Stimulated activated CD8-positive, alpha-beta memory T cell treated with anti-CD3 and anti-CD28 coated beads, Interleukin-2, amount 100 ng/mL, for 1 hour (primary cell): ENCODE data around the gene OPA3.

Experiments used
- DNase-seq, 2 donors: peaks; one replicate each; pipeline ENCODE4 v3.0.0-alpha.2; 2020; ENCODE audit warnings: low read depth in 2 of 2

Gene OPA3

DNA sequence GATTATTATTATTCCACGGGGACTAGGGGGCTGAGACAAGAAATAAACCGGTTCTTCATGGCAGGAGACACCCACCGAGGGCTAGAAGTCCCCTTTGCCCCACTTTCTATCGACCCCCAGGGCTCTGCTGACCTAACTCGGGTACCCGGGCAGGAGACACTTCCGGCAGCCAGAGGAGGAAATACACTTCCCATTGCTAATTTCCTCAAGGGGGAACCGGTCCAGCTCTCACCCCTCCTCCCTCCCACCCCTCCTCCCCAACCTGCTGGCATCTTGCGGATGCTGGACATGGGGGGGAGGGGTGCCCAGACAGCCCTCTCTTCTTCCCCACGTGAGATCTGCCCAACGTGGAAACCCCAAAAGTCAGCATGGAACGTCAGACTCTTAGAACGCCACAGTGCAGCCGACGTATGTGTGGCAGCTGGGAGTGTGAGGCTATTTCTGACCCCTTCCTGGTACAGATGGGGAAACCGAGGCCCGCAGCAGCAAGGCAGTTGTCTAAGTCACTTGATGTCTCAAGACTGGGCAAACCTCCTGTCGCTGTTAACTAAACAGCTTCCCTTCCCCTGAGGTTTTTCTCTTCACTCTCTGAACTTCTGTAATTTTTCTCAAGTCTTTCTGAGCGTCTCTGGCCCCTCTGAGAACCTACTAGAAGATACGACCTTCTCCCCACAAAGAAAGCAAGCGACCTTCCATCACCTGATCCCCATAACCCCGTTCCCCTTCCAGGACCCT, 13.8 kb upstream of the OPA3 start:
- no peak for DNase-seq

DNA sequence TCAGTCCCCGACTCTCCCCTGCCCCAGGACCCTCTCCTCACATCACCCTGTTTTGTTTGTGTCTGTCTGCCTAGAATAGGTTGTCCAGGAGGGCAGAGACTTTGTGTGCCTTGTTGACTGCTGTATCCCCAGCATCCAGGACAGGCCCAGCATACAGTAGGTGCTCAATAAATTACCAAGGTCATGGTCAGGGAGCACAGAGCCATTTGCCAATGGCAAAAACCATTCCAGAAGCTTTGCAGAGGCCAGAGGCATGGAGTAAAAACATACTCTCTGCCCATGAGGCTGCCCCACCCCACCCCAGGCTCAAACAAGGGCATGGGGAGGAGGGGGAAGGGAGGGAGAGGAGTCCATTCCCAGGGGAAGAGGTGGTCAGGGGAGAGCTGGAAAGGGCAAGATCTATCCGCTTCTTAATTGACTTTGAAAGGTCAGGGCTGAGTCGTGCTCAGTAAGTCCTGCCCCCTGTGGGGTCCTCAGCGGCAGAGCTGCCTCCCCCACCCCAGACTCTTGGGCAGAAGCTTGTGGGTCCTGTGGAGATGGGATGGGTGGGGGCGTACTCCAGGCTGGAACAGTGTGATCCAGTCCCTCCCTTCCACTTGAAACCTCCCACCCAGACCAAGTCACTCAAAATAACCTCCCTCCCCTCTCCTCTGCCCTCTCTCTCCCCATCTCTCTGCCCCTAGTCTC, 13.0 kb upstream of the OPA3 start:
- no peak for DNase-seq

DNA sequence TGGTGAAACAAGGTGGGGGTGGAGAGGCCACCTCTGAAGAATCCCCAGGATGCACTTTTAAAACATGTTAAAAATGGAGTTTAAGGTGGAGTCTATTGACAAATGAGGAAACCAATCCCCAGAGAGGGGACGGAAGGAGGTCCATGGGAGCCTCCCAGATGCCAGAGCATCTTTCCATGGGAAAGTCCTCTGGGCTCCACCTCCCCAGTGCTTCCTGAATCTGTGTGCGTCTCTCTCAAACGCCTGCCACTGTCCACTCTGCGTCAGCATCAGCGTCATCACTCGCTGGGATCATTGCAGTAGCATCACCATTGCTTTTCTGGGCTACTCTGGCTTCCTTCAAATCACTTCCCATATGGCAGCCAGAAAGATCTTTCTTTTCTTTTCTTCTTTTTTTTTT, 11.2 kb upstream of the OPA3 start:
- DNase-seq: no peak

DNA sequence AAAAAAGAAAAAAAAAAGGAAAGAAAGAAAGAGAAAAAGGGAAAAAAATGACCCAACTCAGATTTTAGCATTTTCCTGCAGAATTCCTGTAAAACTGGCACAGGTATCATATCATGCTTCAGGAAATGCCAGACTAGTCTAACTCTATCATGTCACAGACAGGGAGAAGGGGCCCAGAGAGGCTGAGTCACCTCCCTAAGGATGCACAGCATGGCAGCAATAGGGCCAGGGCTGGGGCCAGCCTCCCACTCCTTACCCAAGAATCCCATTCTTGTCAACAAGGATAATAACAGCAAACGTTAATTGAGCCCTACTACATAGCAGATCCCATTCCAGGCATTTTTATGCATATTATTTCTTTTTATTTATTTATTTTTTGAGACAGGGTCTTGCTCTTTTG, 8.9 kb upstream of the OPA3 start:
- DNase-seq: no peak

DNA sequence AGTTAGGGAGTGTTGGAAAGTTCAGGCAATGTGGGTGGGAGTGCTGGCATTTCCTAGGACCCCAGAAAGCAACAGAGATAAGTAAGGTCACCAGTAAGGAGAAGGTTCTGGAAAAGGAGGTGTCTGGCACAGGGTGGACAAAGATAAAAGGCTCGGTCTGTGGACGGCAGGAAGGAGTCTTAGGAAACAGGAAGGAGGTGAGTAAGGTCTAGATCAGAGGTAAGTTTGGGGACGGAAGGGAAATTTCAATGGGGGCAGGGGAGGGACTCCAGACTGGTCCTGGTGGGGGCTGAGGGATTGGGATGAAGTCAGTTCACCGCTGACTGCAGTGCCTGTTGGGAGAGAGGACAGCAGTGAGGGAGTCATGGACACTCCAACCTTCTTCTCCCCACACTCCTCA, 7.8 kb upstream of the OPA3 start:
- DNase-seq: no peak

DNA sequence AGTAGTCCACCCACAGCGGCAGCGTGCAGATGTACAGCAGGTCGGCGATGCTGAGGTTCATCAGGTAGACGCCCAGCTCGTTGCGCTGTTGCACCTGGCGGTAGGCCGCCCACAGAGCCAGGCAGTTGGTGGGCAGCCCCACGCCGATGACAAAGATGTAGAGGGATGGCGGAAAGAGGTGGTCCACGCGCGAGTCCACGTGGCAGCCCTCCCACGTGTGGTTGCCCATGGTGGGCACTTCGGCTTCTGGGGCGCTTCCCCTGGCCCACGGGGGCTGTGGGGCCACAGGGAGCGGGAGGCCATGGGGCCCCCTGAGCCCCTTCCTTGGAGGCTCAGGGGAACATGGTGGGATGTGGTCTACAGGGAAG, 7.0 kb upstream of the OPA3 start:
- DNase-seq: no peak

DNA sequence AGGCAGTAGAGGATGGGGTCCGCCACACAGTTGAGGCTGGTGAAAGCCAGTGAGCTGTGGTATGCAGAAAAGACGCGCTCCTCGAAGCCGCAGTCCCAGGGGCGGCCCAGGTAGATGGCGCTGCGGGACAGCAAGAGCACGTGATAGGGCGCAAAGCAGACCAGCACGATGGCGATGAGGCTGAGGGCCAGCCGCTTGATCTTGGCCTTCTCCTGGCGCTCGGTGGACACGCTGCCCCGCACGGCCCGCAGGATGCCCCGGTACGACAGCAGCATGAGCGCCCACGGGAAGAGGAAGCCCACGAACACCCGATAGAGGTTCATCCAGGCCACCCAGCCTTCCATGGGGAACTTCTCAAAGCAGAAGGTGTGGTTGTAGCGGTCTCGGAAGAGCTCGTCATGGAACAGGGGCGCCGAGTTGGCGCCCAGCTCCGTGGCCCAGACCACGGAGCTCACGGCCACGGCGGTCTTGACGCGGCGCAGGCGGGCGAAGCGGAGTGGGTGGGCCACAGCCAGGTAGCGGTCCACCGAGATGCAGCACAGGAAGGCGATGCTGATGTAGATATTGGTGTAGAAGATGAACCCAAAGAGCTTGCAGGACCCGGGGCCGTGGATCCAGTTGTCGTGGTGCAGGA, 6.5 kb upstream of the OPA3 start:
- no peak for DNase-seq

DNA sequence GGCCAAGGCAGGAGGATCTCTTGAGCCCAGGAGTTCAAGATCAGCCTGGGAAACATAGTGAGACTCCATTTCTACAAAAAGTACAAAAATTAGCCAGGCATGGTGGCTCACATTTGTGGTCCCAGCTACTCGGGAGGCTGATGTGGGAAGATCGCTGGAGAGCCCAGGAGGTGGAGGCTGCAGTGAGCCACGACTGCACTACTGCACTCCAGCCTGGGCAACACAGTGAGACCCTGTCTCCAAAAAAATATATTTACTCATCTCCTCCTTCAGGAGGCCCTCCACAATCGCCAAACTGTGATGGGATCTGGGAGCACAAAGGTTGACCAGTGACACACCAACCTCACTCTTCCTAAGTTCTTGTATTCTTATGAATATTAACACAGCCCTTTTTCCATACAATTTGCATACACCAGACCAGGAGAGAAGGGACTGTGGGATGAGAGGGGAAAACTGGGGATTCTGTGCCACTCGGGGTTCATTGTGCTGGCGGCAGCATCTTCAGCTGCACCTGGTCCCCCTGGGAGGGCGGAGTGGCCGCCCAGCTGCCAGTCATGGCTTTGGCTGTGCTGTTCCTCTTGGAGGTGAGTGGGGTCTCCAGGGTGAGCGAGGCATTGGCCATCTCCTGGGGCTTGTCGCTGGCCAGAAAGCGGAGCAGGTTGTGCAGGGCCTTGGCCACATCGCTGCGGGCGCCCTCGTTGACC, 5.8 kb upstream of the OPA3 start:
- no peak for DNase-seq

DNA sequence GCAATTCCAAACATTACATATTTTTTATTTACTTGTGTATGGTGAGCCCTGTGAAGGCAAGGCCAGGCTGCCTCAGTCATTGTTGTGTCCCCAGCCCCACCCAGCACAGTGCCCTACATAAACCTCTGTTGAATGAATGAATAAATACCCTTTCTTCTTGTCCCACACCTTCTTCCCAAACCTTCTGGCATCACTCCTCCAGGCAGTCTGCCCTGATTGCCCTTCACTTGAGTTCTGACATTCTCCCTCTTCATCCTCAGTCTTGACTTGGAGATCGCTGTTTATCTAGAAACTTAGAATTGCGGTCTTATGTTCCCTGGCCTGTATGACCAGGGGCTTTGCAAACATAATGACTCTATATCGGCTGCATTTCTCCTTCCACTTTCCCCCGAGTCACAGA, 5.2 kb upstream of the OPA3 start:
- DNase-seq: no peak

DNA sequence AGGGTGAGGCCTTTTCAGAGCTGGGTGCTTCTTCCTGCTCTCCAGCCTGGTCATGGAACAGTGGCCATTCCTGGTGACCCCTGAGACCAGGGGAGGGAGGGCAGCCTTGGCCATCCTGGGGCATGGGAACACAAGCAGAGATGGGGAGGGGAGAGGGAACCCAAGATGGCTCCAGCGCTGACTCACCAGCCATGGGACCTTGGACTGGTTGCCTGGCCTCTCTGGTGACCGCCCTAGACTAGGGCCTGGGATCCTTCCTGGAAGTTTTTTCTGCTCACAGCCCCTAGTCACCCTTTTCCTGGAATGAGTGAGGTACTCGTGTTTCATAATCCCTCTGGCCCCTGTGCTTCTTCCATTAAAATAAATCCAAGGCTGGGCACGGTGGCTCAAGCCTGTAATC, 3.3 kb upstream of the OPA3 start:
- DNase-seq: no peak

DNA sequence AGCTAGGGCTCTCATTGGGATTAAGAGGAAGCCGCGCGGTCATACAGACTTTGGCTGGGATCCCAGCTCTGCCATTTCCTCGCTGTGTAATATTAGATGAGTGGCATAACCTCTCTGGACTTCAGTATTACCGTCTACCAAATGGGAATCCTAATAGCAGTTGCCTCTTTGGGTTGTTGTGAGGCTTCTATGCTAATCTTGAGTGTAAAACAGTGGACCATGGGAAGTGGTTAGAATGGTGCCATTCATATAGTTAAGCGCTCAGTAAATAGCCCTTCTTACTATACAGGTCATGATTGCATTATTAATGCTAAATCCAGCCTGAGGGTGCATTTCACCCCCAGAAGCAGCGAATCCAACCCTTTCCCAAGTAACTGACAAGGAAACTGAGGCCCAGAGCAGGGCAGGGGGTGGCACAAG, 566 bp upstream of the OPA3 start:
- DNase-seq: no peak

DNA sequence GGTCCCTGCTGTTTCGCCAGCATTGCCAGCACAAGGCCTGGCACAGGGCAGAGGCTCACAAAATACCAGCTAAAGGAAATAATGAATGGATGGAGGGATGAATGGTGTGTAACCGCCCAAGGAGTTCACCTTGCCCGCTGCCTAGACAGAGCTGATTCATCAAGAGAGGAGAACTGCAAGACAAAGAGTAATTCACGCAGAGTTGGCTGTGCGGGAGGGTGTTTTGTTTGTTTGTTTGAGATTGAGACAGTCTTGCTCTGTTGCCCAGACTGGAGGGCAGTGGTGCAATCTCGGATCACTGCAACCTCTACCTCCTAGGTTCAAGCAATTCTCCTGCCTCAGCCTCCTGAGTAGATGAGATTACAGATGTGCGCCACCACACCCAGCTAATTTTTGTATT, 3.0 kb downstream of the OPA3 start:
- no peak for DNase-seq

DNA sequence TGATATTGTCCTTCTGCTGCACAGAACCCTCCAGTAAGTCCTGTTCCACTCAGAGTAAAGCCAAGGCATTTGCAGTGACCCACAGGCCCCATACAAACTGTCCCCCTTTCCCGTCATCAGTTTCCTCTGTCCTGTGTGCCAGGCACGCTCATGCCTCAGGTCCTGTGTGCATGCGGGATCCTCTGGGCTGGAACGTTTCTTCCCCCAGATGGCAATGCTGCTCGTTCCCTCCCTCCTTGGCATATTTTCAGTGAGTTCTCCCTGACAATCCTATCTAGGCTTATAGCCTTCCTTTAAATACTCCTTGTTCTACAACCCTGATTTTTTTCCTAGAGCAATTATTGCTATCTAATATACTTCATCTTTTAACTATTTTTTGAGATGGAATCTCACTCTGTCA, 5.7 kb downstream of the OPA3 start:
- DNase-seq: no peak

DNA sequence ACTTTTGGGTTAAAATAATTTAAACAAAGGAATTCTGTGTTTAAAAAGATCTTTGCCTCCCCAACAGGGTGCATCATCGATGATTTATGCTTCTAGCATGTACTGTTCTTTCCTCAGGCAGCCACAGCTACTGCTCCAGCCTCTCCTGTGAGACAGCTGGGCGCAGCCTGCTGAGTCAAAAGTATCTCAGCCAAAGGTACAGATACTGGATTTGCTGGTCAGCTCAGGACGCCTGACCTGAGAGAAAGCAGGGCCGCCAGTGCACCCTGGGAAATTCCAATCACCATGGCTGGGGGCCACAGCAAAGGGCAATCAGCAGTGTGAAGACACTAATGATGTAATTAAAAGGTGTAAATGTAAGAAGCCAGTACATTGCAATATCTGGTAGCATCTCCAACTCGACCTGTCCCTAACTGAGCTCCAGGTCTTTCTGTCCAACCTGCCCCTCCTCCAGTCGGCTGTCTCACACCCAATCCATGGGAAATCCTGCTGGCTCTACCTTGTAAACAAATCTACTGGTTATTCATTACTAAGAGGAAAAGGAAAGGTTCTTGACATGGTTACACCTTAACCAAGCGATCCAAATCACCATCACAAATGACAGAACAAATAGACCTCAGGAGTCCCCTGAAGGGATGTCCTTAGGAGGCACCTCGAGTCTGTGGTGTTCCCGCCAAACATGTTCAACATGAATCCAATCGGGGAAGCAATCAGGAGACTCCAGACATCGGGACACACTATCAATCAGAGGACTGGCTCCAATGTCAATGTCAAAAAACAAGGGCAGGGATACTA, 7.3 kb downstream of the OPA3 start:
- DNase-seq: no peak

DNA sequence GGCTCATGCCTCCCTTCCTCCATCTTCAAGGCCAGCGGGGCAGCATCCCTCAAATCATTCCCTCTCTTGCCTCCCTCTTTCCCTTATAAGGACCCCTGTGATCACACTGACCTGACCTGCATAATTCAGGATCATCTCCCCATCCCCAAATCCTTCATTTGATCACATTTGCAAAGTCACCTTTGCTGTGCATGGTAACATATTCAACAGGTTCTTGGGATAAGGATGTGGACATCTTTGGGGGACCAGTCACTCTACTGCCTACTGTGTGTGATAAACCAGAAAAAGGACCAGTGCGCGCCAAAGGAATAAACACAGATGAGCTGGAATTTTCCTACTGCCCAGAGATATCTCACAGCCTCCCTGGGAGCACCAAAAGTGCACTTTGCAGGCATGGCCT, 7.9 kb downstream of the OPA3 start:
- DNase-seq: no peak

DNA sequence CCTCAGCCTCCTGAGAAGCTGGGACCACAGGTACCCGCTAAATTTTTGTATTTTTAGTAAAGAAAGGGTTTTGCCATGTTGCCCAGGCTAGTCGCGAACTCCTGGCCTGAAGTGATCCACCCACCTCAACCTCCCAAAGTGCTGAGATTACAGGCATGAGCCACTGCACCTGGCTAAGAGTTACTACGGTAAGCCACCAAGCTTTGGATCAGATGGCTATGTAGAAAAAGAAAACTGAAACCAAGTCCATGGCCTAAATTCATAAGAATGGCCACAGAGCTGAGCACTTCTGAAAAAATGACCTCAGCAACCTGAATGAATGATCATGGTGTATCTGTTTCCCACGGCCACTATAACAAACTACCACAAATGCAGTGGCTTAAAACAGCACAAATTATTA, 9.4 kb downstream of the OPA3 start:
- DNase-seq: no peak

DNA sequence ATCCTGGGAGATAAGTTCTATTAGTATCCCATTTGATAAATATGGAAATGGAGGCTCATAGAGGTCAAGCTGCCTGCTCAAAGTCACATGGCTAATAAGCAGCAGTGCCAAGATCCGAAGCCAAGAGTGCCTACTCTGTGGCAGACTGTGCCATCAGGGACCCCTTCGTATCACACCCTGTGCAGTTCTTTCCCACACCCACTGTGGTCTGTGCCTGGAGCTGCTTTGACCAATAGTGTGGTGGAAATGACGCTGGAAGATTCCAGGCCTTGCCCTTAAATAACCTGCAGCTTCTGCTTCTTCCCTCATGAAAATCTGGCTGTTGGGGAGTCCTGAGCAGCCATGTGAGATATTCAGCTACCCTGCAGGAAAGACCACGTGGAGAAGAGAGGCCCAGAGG, 10.1 kb downstream of the OPA3 start:
- no peak for DNase-seq

DNA sequence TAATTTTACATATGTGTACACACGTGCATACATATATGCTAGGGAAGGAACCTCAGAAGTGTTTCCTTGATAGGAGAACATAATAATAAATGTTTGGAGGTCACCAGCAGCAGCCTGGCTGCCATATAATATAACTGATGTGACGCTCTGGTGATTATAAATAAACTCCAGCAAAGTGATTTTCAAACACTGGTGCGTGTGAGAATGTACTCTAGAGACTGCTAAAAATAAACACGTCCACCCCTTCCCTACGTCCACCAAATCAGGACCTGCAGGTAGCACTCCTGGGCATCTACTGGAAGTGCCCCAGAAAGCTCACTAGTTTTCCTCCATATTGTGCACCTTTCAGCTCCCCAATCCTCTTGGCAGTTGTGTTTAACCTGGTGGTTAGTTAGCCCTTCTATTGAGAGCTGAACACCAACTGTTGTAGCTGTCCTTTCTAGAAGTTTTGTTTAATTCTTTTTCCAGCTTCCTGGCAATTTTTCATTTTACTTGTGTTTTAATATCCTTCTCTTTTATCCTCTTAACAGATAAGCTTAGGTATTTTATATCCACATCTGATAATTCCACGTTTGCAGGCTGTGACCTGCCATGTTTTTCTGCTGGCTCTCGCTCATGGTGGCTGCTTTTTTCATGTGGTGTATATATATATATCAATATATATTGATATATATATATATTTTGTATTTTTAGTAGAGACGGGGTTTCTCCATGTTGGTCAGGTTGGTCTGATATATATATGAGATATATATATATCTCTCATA, 13.0 kb downstream of the OPA3 start:
- DNase-seq: no peak

DNA sequence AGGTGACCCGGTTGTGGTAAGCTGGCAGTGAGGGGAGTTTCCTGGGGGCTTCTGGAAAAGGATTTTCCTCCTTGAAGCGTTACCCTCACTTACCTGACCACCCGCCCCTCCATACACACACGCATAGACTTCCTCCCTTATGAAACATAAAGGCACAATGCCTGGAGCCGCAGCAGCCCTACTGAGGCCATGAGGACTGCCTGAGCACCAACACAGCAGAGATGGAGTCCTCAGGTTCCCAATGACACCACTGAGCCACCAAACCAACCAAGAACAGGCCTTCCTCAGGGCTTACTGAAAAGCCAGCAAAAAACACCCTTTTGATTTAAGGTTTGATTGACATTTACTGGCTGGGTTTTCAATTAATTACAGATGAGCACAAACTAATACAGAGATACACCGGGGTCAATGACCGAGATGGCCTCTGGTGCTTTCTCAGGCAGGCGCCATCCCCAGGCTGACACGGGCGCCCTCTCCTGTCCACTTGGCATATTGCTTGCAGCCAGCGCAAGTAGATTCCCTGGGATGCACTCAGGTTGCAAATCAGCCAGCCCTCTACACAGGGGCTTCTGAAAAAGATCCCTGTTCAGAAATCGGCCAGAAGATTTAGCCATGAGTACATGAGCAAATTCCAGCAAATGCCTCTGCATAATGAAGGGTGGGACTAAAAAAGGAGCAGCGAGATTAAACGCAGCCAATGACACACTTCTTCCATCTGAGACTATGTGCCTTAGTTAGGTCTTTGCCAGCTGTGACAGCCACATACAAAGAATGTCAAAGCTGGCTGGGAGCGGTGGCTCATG, 14.8 kb downstream of the OPA3 start:
- DNase-seq: peak in 1 of 2 donors; percentile 8

DNA sequence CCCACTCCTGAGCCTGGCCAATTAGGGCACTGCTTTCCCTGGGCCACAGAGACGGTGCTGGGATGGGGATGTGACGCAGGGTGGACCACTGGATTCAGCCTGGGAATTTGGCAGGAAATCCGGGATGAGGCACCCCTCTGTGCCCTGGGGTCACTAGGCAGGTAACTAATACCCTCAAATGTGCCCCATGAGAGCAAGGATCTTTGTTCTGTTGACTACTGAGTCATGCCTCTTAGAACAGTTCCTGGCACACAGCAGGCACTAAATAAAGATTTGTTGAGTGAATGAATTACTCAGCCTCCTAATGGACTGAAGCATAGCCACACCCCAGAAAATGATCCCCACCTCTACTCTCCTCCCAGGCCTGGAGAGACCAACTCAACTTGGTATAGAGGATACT, 15.9 kb downstream of the OPA3 start:
- no peak for DNase-seq
